HG03025 (cell line): ENCODE measurements around the gene ZNF783.
"Not testable (repeated sequence)": the region's sequence is repeated elsewhere in the genome, so short reads cannot be mapped to it uniquely, and the experiment has no call there.

Experiments used
- ATAC-seq: cut with Tn5 transposase; IDR thresholded peaks from one replicate; pipeline ENCODE4 v1.9.1; 2021; ENCODE audit warnings: mild to moderate bottlenecking, moderate library complexity; ENCODE audit not compliant: unreplicated experiment, low FRiP score

Gene ZNF783

DNA sequence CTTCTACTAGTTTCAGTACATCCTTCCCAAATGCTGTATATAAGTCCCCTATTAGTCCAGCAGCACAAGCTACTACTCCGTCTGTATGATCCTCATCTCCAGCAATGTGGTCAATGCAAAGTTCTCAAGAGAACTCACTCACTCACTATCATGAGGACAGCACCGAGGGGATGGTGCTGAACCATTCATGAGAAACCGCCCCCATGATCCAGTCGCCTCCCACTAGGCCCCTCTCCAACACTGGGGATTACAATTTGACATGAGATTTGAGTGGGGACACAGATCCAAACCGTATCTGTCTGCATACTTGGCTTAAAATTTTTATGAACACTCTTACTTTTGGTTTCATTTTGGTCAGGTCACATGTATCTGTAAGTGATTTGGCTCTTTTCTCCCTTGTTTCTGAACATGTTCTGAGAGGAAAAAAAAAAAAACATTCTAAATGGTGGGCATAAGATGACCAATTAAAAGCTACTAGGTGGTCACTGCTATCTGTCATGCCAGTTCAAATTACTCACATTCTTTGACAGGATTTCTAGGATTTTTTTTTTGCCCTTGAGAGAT lies 60.1 kb downstream of the ZNF783 start:
- no peak for ATAC-seq

DNA sequence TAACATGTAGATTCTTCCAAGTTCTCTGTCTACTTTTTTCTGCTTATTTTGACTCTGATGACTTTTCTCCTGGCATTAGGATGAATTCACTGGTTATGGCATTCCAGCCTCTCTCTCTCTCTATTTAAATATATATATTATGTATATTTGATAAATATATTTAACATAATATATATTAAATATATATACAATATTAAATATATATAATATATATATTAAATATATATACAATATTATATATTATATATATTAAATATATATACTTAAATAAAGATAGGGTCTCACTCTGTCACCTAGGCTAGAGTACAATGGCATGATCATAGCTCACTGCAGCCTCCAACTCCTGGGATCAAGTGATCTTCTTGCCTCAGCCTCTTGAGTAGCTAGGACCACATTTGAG lies 60.7 kb downstream of the ZNF783 start:
- no peak for ATAC-seq

DNA sequence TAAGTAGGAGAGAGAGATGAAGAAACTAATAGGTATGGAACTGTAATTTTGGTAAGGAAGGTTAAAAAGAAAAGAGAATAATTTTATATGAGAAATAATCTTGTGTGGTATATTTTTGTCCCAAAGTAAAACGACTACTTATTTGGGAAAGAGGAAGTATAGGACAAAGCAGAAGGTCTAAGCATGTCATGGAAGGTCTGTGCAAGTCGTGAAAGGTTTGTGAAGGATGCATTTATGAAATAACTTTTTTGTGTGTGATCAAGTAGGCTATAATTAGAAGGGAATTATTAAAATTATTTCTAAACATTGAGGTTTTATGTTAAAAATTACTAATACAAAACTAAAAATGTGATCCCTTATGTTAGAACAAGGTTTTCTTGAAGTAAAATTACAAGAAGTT lies 63.3 kb downstream of the ZNF783 start:
- no peak for ATAC-seq

DNA sequence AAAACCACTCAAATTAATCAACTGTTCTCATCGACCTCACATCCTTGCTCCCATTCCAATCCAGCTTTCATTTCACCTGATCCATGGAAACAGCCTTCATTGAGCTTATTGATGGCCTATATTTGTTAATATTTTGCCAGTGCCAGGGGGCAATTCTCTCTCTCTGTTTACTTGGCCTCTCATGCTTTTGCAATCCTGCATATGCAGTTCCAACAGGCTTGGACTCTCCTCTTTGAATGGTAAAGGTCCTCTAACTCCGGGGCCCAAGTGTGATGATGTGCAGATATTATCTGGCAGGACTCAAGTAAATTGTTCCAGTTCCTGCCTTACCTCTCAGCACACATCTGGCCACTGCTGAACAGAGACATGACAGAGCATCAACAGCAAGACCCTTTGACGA lies 67.3 kb downstream of the ZNF783 start:
- no peak for ATAC-seq

DNA sequence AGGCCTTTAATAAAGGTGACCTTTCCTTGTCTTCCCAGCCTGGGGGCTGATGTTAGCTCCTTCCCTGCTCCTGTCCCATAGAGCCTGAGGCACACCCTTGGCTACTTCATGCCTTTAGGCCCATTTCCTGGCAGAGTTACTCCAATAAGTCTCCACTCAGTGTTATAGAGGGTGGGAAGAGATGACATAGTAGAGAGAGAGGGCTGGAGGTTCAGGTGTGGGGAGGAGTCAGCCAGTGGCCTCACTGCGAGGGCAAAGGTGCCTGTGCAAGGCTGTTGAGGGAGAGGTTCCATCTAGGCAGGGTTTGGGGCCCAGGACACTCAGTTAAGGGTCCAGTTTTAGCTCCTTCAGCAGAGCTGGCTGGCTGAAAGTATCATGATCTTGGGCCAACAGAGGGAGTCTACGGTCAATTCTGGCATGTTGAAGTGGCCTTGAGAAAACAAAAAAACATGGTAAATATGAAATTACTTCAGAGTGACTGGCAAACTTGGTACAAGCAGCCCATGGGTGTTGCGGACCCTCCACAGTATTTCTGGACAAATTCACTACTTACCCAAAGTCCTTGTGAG lies 67.9 kb downstream of the ZNF783 start:
- ATAC-seq, result no peak

DNA sequence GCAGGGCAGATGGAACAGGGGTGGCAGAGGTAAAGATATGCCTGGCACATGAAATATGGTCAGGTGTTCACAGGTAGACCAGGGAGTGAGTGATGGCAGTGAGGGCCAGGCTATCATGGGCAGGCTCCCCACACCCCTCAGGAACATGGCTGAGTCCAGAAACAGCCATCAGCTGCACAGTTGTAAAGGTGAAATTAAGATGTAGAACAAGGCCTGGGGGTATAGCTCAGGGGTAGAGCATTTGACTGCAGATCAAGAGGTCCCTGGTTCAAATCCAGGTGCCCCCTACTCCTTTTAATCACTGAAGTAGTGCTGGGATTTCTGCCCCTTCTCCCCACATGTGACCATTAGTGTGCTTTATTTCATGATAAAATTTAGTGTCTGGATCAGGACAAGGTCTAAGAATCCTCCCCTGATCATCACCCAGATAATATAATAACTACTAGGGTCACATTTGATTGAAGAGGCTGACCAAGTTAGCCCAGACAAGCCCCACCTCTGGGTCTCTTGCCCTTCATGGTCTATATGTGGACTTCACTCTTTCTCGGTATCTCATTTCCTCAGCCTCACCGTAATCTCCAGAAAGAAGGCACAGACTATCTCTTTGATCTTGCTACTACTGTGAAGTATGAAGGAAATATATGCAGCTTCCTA lies 69.0 kb downstream of the ZNF783 start:
- no peak for ATAC-seq

DNA sequence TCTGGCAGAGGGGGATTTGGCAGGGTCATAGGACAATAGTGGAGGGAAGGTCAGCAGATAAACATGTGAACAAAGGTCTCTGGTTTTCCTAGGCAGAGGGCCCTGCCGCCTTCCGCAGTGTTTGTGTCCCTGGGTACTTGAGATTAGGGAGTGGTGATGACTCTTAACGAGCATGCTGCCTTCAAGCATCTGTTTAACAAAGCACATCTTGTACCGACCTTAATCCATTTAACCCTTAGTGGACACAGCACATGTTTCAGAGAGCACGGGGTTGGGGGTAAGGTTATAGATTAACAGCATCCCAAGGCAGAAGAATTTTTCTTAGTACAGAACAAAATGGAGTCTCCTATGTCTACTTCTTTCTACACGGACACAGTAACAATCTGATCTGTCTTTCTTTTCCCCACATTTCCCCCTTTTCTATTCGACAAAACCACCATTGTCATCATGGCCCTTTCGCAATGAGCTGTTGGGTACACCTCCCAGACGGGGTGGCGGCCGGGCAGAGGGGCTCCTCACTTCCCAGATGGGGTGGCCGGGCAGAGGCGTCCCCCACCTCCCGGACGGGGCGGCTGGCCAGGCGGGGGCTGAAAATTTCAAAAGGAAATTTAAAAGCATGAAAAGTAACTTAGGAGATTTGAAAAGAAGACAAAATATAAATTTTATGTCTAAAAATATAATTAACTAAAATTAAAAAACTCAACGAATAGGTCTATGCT lies 70.8 kb downstream of the ZNF783 start:
- ATAC-seq, result not testable (repeated sequence)

DNA sequence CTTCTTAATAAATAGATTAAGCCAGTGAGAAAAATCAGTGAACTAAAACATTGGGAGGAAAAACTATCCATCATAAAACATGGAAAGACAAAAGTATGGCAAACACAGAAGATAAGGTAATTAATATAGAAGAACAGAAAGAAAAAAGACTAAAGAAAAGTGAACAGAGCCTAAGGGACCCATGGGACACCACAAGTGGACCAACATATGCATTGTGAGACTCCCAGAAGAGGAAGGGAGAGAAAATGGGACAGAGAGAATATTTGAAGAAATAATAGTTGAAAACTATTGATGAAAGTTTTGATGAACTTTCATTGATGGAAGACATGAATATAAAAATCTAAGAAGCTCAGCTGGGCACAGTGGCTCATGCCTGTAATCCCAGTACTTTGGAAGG lies 71.3 kb downstream of the ZNF783 start:
- ATAC-seq, result no peak

DNA sequence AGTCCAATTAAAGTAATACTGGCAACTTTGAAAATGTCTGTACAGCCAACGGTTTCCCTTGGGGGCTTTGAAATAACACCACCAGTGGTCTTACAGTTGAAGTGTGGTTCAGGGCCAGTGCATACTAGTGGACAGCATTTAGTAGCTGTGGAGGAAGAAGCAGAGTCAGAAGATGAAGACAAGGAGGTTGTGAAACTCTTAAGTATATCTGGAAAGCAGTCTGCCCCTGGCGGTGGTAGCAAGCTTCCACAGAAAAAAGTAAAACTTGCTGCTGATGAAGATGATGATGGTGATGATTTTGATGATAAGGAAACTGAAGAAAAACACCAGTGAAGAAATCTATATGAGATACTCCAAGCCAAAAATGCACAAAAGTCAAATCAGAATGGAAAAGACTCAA lies 72.2 kb downstream of the ZNF783 start:
- ATAC-seq, result no peak
